Vagina (tissue), 2 donors: ENCODE results near the gene KCTD5. TPM values are rescaled to one million over a fixed set of nuclear protein-coding genes. Genes with fewer than 3 reads are reported as not detected.

Experiments
- DNase-seq, 2 donors: peaks; one replicate each; pipeline ENCODE4 v3.0.0-alpha.2; 2017; ENCODE audit errors: extremely low spot score in 2 of 2
- H3K27ac ChIP-seq: fragments of 200-600 bp; sonication (generic); one replicate; pipeline ENCODE4 v1.5.1; 2019
- H3K27me3 ChIP-seq: fragments of 200-600 bp; sonication (generic); one replicate; pipeline ENCODE4 v1.5.1; 2019
- H3K36me3 ChIP-seq, 2 donors: fragments of 200-600 bp; sonication (generic); one replicate each; pipeline ENCODE4 v1.5.1; 2017 to 2019
- H3K4me1 ChIP-seq: fragments of 200-600 bp; sonication (generic); one replicate; pipeline ENCODE4 v1.5.1; 2019
- H3K4me3 ChIP-seq, 2 donors: fragments of 200-600 bp; sonication (generic); 1 replicate in 1 of 2; 2 replicates in 1 of 2; pipeline ENCODE4 v1.5.1; 2016 to 2019
- H3K9me3 ChIP-seq: fragments of 200-600 bp; sonication (generic); one replicate; pipeline ENCODE4 v1.5.1; 2019
- POLR2A ChIP-seq, 2 donors: fragments of 450-650 bp; IDR thresholded peaks; one replicate each; pipeline ENCODE4 v1.6.1; 2017; ENCODE audit warnings: antibody characterized with exemption in 2 of 2, mild to moderate bottlenecking in 2 of 2, moderate library complexity in 2 of 2
- POLR2AphosphoS5 ChIP-seq, 2 donors: sonication (generic); formaldehyde crosslinking; IDR thresholded peaks; one replicate each; pipeline ENCODE4 v1.9.0; 2017; ENCODE audit warnings: antibody characterized with exemption in 2 of 2, mild to moderate bottlenecking in 2 of 2, low read depth in 1 of 2; ENCODE audit not compliant: insufficient read depth in 1 of 2
- intact Hi-C: fragments of 100-400 bp; cut with DNase I; formaldehyde crosslinking; loops from one replicate; pipeline ENCODE4 v1.15.1; 2023
- total RNA-seq: library from RNA; depleted of rRNA; stranded (reverse); fragments of >200 nt; gene quantifications from one replicate; pipeline ENCODE4 v1.2.3, GENCODE V29; 2016
- TF ChIP-seq, protein P1 (sequence below), 3 experiments: fragments of 450-650 bp in 2 of 3; fragments of 200-600 bp in 1 of 3; sonication (generic) in 1 of 3; IDR thresholded peaks; one replicate each; pipeline ENCODE4 v1.5.1; 2017 to 2019; ENCODE audit warnings: antibody characterized with exemption in 3 of 3, mild to moderate bottlenecking in 2 of 3, moderate library complexity in 2 of 3

The KCTD5 gene
- total RNA-seq, 1 donor from 2014 or later, result 19.4 TPM

DNA sequence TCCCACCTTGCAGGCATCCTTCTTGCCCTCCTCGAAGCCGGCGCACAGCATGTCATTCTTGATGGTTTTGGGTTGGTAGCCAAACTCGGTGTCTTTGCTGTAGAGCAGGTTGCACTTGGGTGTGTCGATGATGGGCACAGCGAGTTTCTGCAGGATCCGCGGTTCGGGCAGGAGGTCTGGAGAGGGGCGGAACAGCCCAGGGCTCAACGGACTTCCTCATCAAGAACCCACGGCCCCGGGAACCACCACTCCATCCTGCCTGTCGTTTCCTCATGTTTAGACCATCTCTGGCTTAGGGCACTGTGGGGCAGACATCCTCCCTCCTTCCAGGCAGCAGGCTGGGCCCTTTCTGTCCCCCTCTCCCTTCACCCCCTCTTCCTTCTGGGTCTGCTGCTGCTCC lies 31.2 kb downstream of the KCTD5 start:
- H3K4me3 ChIP-seq, result no peak overlapping the region
- H3K4me1 ChIP-seq, result peaks cover 6% of the 10 kb centered on the region
- no peak overlapping the region for H3K27ac ChIP-seq
- DNase-seq, result no peak
- intact Hi-C loops, result no loop called here
- no peak for TF ChIP-seq POLR2AphosphoS5 (IDR thresholded peaks at IDR 0.05; ENCODE audit: insufficient read depth in 1 of 2, low read depth in 1 of 2)
- TF ChIP-seq, protein P1, sequence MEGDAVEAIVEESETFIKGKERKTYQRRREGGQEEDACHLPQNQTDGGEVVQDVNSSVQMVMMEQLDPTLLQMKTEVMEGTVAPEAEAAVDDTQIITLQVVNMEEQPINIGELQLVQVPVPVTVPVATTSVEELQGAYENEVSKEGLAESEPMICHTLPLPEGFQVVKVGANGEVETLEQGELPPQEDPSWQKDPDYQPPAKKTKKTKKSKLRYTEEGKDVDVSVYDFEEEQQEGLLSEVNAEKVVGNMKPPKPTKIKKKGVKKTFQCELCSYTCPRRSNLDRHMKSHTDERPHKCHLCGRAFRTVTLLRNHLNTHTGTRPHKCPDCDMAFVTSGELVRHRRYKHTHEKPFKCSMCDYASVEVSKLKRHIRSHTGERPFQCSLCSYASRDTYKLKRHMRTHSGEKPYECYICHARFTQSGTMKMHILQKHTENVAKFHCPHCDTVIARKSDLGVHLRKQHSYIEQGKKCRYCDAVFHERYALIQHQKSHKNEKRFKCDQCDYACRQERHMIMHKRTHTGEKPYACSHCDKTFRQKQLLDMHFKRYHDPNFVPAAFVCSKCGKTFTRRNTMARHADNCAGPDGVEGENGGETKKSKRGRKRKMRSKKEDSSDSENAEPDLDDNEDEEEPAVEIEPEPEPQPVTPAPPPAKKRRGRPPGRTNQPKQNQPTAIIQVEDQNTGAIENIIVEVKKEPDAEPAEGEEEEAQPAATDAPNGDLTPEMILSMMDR (IDR thresholded peaks at IDR 0.05), result no peak
- no peak for TF ChIP-seq POLR2A (IDR thresholded peaks at IDR 0.05)
- H3K9me3 ChIP-seq, result no peaks in the 10 kb centered on the region
- no peaks in the 10 kb centered on the region for H3K27me3 ChIP-seq
- peaks cover 0 to 3% of the 10 kb centered on the region in 2 donors for H3K36me3 ChIP-seq

DNA sequence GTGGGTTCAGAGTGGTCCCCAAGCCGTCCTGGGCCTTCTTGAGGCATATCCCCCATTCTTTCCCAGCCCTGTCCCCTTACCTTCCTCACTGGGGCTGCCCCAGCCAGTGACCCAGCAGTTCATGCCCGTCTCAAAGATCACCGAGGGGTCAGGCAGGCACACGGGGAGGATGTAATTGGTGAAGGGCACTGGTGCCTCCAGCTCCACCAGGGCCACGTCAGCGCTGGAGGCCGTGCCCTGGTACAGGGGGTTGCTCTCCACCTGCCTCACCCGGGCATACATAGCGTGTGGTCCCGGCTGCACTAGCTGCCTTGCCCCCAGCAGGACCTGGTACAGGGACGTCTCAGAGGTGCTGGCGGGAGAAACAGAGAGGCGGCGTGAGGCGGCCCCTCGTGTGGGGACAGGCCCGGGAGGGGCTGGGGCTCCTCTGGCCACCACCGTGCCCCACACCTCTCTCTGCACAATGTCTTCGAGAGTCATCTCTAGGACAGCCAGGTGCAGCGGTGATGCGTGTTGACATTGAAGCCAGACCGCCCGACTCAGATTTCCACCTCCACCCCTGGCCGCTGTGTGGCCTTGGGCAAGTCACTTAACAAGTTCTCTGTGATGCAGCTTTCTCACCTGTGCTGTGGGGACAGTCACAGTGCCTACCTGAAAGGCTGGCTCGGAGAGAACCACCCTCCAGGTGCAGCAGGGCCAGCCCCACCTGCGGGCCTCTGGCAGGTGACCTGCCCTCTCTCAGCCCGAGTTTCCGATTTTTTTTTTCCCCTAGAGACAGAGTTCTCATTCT lies 31.9 kb downstream of the KCTD5 start:
- TF ChIP-seq POLR2AphosphoS5 (IDR thresholded peaks at IDR 0.05; ENCODE audit: insufficient read depth in 1 of 2, low read depth in 1 of 2), result no peak
- Histone ChIP-seq H3K36me3 (no peaks in the 10 kb centered on the region), H3K4me1 (peaks cover 6% of the 10 kb centered on the region), H3K27ac (no peak overlapping the region), H3K4me3 (no peak overlapping the region), H3K27me3 (no peaks in the 10 kb centered on the region), H3K9me3 (no peaks in the 10 kb centered on the region)
- no peak for DNase-seq
- intact Hi-C loops, result no loop called here

DNA sequence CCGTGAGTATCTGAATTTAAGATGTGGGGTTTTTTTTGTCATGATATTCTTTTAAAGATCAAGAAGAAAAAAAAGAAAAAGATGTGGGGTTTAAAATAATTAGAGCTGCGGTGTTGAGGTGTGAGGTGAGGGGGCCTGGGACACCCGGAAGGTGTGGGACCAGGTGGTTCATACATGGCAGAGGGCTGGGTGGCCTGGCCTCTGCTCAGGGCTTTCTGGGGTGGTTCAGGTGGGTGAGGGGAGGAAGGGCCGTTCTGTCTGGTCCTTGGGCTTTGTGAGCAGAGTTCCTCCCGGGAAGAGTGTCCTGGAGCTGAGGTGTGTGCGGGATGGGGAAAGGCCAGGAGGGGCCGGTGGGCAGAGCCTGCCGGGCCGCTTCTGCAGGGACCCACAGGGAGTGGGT lies 32.7 kb downstream of the KCTD5 start:
- no peak overlapping the region for H3K27ac ChIP-seq
- H3K4me3 ChIP-seq, result no peak overlapping the region
- peaks cover 11% of the 10 kb centered on the region for H3K4me1 ChIP-seq
- intact Hi-C loops, result no loop called here
- no peaks in the 10 kb centered on the region for H3K36me3 ChIP-seq
- no peaks in the 10 kb centered on the region for H3K27me3 ChIP-seq
- H3K9me3 ChIP-seq, result no peaks in the 10 kb centered on the region
- DNase-seq, result no peak
- TF ChIP-seq POLR2A (IDR thresholded peaks at IDR 0.05), result no peak
- TF ChIP-seq, protein P1 (IDR thresholded peaks at IDR 0.05), result no peak
- no peak for TF ChIP-seq POLR2AphosphoS5 (IDR thresholded peaks at IDR 0.05; ENCODE audit: insufficient read depth in 1 of 2, low read depth in 1 of 2)

DNA sequence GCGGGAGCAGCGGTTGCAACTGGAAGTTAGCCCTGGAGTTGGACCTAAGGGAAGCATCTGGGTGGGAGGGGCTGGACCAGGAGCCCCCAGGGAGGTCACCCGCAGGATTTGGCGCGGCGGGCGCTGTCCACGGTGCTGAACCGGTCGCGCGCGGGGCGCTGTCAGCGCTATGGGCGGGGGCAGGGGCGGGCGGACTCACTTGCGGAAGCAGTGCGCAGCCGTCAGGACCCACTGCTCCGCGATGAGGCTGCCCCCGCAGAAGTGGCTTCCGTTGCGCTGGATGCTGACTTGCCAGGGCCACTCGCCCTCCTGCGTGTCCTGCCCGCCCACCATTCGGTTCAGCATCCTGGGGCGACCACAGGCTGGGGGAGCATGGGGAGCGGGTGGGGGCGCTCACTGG lies 33.2 kb downstream of the KCTD5 start:
- Histone ChIP-seq H3K36me3 (no peaks in the 10 kb centered on the region), H3K4me3 (no peak overlapping the region), H3K4me1 (peaks cover 16% of the 10 kb centered on the region), H3K27me3 (no peaks in the 10 kb centered on the region), H3K9me3 (no peaks in the 10 kb centered on the region), H3K27ac (no peak overlapping the region)
- no peak for DNase-seq
- intact Hi-C loops, result no loop called here
- TF ChIP-seq POLR2AphosphoS5 (IDR thresholded peaks at IDR 0.05; ENCODE audit: insufficient read depth in 1 of 2, low read depth in 1 of 2) (no peak), POLR2A (IDR thresholded peaks at IDR 0.05) (no peak)
- TF ChIP-seq, protein P1 (IDR thresholded peaks at IDR 0.05), result no peak

DNA sequence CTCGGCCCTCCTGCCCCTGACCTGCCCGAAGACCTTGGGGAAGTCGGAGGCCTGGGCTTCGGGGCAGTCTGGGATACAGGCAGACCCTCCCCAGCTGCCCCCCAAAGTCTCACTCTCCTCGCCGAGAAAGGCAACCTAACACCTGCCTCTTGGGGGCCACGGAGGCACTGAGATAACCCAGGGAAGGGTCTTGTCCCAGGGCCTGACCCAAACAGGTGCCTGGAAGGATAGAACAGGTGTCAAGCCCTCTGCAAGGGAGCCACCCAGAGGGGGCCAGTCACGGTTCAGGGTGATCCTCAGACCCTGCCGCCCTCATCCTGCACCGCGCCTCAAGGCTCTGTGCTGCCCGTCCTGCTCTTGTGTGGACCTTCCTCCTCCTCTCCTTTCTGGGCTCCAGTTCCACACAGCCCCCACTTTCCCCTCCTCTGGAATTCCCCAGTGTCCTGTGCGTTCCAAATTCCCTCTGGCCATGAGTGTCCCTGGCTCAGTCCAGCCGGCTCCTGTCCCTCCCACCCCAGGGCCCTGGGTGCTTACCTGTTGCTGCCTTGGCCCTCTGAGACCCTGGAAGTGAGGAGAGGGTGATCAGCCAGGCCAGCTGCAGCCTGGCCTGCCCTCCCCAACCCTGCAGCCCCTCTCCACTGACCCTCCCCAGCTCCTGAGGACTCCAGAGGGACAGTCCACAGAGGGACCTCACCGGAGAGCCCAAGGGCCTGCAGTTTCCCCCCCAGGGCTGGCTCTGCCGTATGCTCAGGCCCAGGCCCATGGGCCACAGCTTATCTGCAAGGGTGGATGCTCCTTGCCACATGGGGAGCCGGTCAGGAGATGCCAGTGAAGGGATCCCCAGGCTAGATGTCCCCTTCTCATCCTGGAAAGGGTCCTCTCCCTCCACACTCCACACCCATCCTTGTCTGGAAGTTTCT lies 33.9 kb downstream of the KCTD5 start:
- H3K4me3 ChIP-seq, result no peak overlapping the region

More for the DNA sequence above, 33.9 kb downstream of the KCTD5 start:
- Histone ChIP-seq H3K36me3 (no peaks in the 10 kb centered on the region), H3K4me1 (peaks cover 19% of the 10 kb centered on the region), H3K27ac (no peak overlapping the region), H3K27me3 (no peaks in the 10 kb centered on the region), H3K9me3 (no peaks in the 10 kb centered on the region)
- no peak for DNase-seq
- intact Hi-C loops, result no loop called here
- TF ChIP-seq POLR2AphosphoS5 (IDR thresholded peaks at IDR 0.05; ENCODE audit: insufficient read depth in 1 of 2, low read depth in 1 of 2) (no peak), POLR2A (IDR thresholded peaks at IDR 0.05) (no peak)
- TF ChIP-seq, protein P1 (IDR thresholded peaks at IDR 0.05), result no peak
